Activated CD8-positive, alpha-beta memory T cell treated with anti-CD3 and anti-CD28 coated beads, Interleukin-2, amount 50 U/mL, for 24 hours (primary cell): ENCODE data around the gene DDX21.
"Not testable (repeated sequence)": the region's sequence is repeated elsewhere in the genome, so short reads cannot be mapped to it uniquely, and the experiment has no call there.

Experiments used
- DNase-seq: peaks from one replicate; pipeline ENCODE4 v3.0.0-alpha.2; 2020; ENCODE audit errors: extremely low read depth

The DDX21 gene

DNA sequence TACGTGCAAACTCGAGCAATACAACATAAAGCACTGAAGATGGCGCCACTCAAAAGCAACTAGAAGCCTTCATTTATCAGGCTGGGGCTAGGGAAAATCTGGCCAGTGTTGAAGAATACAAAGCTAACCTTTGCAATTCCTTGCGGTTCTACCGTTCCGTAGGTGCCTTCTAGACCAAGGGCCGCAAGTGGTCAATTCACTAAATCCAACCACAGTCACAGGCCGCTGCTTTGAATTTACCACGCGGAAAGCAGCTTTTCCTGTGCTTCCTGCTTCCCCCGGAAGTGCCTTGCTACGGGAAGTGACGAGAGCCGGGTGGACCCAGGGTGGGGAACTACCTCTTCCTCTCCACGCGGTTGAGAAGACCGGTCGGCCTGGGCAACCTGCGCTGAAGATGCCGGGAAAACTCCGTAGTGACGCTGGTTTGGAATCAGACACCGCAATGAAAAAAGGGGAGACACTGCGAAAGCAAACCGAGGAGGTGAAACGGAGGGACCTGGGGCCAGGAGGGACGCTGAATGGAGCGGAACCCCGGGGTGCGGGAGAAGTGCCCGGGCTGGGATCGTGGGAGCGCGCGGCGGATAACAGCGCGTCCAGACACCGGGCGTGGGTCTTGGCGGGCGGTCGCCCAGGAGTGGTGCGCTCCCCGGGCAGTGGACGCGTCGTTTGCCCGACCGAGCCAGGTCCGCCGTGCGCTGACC is at the start of gene DDX21:
Gene DDX21 (plus strand): TSS at position 339 of the 701 bp plus-strand sequence. CDS start 56 bp downstream, at position 395.
- peak; percentile 85 for DNase-seq

DNA sequence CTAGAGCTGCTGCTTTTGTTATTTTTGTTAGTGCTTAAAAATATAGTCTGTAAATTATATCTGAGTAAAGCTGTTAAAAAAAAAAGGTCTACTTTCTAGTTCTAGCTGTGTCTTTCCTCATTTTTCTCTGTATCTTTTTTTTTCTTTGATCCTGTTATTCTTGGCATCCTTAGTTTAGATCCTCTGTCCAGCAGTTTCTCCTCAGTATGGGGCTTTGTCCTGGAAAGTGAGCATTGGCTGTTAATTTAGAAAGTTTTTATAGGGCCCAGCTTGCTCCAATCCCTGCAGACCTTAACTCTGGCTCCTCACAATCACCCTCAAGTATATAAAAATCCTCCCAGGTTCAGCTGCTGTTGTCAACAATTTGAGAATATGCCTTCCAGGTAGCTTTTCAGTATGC is 31.4 kb upstream of the DDX21 start:
- no peak for DNase-seq

DNA sequence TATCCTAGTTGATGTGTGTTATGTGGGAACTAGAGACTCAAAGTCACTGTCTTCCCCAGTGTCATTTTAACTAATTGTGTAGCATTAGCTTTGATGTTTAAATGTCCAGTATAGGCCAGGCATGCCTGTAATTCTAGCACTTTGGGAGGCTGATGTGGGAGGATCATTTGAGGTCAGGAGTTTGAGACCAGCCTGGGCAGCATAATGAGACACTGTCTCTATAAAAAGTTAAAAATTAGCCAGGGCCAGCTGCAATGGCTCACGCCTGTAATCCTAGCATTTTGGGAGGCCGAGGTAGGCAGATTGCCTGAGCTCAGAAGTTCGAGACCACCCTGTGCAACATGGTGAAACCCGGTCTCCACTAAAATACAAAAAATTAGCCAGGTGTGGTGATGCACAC is 30.5 kb upstream of the DDX21 start:
- no peak for DNase-seq

DNA sequence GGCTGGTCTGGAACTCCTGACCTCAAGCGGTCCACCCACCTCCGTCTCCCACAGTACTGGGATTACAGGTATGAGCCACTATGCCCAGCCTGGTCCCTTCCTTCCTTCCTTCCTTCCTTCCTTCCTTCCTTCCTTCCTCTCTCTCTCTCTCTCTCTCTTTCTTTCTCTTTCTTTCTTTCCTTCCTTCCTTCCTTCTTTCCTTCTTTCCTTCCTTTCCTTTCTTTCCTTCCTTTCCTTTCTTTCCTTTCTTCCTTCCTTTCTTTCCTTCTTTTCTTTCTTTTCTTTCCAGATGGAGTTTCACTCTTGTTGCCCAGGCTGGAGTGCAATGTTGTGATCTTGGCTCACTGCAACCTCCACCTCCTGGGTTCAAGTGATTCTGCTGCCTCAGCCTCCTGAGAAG is 26.8 kb upstream of the DDX21 start:
- DNase-seq, result not testable (repeated sequence)

DNA sequence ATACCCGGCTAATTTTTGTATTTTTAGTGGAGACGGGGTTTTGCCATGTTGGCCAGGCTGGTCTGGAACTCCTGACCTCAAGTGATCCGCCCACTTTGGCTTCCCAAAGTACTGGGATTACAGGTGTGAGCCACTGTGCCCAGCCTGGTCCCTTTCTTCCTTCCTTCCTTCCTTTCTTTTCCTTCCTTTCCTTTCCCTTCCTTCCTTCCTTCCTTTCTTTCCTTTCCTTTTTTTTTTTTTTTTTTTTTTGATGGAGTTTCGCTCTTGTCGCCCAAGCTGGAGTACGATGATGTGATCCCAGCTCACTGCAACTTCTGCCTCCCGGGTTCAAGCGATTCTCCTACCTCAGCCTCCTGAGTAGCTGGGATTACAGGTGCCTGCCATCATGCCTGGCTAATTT is 26.1 kb upstream of the DDX21 start:
- not testable (repeated sequence) for DNase-seq

DNA sequence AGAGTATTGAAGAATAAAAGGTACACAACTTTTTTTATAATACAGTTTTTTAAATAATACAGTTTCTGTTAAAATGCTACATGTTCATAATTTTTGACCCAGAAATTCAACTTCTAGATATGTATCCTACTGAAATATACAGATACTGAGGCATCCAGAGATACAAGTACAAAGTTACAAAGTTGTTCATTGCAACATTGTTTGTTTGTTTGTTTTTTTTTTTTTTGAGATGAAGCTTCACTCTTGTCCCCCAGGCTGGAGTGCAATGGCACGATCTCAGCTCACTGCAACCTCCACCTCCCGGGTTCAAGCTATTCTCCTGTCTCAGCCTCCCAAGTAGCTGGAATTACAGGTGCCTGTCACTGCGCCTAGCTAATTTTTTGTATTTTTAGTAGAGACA is 23.1 kb upstream of the DDX21 start:
- not testable (repeated sequence) for DNase-seq

DNA sequence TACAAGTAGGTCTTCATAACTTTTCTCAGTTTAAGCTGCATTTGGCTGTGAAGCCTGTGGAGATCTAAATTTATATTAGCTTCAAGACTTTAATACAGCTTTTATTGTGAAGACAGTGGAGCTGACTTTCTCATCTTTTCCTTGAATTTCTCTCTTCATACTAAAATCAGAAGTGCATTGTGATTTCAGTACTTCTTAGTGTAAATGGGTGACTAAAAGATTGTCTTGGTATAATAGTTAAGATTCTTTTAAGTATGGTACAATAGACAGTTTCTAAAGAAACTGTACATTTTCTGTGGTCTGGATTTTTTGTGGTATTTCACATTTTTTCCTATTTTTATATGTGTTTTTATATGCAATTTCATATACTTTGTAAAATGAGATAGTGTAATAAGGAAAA is 21.0 kb upstream of the DDX21 start:
- DNase-seq, result no peak

DNA sequence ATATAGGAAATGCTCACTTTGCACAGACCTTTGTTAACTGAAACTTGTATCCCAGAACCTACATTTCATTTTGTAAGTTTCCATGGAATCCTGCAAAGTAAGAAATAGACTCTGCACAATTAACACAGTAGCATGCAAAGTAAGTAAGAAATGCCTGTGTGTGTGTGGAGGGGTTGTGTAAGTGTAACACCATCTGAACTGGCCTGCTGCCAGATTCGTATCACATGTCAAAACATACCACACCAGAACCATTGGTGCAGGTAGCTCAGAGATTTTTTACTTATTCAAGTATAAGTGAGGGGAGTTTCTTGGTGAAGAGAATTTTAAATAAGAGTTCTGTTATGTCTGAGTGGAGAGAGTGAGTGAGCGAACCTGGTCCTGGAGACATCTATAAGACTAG is 17.9 kb upstream of the DDX21 start:
- DNase-seq, result no peak

DNA sequence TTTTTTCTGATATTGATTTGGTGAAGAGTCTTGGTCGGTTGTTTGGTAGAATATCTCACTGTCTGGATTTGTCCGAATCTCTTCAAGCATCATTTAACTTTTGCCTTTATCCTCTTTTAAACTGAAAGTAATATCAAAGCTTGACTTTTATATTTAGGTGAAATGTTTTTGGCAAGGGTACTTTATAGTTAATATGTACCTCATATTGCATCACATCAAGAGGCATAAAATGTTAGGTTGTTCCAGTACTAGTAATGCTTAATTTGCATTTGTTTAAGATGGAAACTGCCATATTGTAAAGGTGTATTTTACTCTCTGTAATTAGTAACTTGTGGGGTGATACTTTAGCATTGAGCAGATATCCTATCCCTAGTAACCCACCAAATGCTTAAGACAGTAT is 17.1 kb upstream of the DDX21 start:
- no peak for DNase-seq

DNA sequence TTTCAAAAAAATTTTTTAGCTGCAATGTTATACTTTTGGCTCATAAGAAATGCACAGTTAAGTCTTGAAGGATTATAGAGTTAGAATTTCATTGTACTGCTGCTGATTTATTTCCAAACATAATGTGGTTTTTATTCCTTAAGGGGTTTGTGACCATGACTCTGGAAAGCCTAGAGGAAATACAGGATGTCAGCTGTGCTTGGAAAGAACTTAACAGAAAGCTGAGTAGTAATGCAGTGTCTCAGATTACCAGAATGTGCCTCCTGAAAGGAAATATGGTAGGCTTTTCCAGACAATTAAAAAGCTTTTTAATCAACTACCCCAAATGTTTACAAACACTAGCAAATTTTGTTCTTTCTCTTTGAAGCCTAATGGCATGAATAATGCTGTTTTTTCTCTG is 15.1 kb upstream of the DDX21 start:
- not testable (repeated sequence) for DNase-seq

DNA sequence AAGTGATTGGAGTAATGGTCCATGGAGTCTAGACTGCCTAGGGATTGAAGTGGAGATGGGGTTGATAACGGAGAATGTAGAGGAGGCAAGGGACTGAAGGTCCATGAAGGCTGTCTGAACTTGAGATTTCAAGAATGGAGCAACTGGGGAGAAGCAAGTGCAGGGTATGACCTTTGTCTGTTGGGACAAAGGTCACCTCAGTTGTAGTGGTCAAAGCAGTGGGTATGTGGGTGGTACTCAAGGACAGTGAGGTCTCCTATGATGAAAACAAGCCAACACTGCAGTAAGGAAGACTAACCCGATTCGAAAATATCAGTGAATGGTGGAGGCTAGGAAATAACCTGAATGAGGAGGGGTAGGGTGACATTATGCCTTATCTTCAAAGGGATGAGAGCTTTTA is 5.4 kb upstream of the DDX21 start:
- DNase-seq, result no peak

DNA sequence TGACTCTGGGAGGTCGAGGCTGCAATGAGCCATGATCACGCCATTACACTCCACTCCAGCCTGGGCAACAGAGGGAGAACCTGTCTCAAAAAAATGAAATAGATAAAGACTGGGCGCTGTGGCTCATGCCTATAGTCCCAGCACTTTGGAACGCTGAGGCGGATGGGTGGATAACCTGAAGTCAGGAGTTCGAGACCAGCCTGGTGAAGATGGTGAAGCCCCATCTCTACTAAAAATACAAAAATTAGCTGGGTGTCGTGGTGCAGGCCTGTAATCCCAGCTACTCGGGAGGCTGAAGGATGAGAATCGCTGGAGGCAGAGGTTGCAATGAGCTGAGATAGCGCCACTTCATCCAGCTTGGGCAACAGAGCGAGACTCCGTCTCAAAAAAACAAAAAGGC is 1.1 kb upstream of the DDX21 start:
- DNase-seq, result no peak

DNA sequence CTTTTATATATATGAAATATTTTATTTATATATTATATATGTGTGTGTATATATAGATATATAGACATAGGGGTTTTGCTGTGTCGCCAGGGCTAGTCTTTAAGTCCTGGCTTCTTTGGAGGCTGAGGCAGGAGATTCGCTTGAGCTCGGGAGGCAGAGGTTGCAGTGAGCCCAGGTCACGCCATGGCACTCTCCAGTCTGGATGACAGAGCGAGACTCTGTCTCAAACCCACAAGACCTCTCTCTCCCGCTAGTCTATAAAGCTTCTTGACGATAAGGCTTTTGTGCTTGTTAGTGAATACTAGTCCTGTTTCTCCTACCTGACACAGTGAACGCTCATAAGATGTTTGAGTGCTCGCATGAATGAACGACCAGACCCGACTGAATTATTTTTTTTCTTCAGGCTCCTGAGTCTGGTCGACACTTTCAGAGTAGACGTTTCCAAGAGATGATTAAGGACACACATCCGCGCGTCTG is 577 bp upstream of the DDX21 start:
- no peak for DNase-seq

DNA sequence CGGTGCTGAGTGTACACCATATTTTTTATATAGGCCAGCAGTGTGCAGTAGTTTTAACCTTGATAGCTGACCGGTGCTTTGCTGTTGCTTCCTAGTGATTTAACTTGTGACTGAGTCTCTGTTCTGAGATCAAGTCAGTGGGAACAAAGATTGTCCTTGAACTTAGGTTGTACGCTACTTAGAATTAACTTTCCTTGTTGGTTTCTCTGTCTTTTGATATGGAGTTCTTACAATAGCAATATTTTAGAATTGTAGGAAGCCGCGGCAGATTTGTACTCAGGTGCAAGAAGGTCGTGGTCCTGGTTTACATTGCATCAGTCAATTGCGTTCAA is 1.3 kb downstream of the DDX21 start:
- no peak for DNase-seq

DNA sequence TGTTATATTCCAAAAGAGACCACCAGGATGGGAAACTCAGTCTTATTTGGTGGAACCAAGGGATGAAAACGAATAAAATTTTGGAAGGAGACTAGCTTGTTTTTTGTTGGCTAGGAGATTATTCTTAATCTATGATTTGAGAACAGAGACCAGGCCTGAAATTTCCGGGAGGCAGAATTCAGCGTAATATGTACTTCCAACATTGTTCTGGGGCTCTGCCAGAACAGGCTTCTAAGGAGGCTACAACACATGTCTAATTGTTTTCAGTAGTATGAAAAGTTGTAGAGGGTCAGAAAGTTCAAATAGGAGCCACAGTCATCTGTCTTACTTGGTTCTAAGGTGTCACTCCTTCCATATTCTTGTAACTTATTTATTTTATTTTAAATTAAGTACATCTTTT is 1.7 kb downstream of the DDX21 start:
- no peak for DNase-seq

DNA sequence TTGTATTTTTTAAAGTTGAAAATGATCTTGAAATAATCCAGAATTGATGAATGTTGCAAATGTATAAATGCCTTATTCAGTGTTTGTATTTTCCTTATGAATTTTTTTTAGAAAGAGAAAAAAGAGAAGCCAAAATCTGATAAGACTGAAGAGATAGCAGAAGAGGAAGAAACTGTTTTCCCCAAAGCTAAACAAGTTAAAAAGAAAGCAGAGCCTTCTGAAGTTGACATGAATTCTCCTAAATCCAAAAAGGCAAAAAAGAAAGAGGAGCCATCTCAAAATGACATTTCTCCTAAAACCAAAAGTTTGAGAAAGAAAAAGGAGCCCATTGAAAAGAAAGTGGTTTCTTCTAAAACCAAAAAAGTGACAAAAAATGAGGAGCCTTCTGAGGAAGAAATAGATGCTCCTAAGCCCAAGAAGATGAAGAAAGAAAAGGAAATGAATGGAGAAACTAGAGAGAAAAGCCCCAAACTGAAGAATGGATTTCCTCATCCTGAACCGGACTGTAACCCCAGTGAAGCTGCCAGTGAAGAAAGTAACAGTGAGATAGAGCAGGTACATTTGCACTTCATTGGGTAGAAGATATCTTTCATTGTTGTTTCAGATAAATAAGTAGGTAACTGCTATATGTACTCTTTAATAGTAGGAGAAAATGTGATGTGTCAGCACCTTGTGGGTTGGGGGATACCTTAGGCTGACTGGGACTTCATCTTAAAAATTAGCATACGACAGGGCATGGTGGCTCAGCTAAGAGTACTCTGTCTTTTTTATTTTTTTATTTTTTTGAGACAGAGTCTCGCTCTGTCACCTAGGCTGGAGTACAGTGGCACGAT is 3.9 kb downstream of the DDX21 start:
- no peak for DNase-seq

DNA sequence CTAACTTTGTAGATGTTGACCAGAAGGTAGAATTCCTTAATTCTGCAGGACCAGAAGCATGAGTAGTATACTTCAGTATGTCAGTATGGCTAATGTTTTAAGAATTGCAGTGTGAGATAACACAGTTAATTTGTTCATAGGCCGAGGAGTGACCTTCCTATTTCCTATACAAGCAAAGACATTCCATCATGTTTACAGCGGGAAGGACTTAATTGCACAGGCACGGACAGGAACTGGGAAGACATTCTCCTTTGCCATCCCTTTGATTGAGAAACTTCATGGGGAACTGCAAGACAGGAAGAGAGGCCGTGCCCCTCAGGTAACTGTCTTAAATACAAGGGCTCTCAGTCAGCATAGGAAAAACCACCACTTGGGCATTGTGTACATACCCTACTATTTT is 7.2 kb downstream of the DDX21 start:
- DNase-seq, result no peak

DNA sequence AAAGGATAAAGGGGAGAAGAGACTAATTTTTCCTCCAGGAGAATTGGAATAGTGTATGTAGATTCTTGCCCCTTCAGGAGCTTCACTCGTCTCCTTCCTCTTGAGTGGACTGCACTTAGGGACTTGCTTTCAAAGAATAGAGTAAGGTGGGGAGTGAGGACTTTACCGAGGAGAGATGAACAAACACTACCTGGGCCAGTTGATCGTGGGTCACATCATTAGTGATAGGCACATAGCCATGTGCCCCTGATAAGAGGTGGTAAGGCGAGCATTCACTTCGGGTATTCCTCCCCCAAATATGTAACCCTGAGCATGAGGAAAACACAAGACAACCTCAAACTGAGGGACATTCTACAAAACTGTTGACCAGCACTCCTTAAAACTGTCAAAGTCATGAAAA is 18.0 kb downstream of the DDX21 start:
- DNase-seq, result no peak

DNA sequence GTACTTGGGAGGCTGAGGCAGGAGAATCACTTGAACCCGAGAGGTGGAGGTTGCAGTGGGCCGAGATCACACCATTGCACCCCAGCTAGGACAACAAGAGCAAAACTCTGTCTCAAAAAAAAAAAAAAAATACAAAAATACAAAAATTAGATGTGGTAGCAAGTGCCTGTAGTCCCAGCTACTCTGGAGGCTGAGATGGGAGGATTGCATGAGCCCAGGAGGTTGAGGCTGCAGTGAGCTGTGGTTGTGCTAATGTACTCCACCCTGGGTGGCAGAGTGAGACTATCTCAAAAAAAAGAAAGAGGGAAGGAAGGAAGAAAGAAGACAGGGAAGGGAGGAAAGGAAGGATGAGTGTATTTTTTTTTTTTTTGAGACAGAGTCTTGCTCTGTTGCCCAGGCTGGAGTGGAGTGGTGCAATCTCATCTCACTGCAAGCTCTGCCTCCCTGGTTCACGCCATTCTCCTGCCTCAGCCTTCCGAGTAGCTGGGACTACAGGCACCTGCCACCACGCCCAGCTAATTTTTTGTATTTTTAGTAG is 20.0 kb downstream of the DDX21 start:
- not testable (repeated sequence) for DNase-seq

DNA sequence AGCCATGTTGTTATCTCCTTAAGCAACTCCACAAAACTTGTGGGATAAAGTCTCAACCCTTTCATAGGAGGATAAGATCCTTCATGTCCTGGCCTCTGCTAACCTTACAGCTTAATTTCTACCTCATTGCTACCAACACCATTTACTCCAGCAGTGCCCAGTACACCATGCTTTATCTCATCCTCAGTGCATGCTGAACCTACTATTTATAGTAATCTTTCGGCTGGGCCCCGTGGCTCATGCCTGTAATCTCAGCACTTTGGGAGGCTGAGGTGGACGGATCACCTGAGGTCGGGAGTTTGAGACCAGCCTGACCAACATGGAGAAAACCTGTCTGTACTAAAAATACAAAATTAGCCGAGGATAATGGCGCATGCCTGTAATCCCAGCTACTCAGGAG is 23.8 kb downstream of the DDX21 start:
- not testable (repeated sequence) for DNase-seq

DNA sequence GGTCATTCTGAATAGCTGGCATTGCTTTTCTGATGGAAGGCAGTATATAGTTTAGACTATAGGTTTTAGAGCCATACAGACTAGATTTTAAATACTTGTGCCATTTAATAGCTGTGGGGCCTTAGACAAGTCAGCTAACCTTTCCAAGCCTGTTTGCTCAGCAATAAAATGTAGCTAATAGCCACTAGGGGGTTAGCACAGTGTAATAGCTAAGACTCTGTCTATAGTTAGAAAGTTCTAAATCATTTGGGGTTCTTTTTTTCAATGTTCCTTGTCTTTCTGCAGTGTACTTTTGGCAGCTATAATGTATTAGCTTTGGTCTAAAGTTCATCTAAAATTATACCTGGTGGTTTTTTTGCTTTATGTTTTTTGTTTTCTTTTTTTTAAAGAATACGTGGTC is 25.1 kb downstream of the DDX21 start:
- DNase-seq, result no peak

DNA sequence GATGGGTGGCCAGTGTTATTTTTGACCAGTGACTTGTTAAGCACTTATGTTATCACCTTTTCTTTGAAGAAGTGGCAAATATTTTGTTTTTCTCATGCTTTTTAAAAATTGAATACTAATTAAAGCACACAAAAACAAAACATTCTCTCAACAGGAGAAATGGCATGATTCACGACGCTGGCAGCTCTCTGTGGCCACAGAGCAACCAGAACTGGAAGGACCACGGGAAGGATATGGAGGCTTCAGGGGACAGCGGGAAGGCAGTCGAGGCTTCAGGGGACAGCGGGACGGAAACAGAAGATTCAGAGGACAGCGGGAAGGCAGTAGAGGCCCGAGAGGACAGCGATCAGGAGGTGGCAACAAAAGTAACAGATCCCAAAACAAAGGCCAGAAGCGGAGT is 26.4 kb downstream of the DDX21 start:
- DNase-seq, result no peak

DNA sequence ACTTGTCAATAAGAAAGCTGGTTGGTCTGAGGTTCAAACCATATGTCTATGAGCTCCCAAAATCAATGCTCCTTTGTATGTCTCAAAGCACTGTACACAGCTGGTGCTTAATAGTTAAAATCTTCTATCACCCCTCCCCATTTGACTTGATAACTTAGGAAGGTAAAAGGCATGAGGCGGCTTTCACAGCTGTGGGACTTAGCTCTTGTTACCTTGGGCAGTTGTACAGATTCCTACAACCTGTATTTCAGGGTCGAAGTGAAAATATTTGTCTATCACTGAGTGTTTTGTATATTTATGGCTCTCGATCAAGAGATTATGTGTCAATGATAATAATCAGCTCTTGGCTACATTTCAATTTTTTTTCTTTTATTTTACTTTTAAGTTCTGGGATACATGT is 31.6 kb downstream of the DDX21 start:
- DNase-seq, result no peak
